Measurements from ENCODE around the gene SEMA6A.

The SEMA6A gene, protein sequence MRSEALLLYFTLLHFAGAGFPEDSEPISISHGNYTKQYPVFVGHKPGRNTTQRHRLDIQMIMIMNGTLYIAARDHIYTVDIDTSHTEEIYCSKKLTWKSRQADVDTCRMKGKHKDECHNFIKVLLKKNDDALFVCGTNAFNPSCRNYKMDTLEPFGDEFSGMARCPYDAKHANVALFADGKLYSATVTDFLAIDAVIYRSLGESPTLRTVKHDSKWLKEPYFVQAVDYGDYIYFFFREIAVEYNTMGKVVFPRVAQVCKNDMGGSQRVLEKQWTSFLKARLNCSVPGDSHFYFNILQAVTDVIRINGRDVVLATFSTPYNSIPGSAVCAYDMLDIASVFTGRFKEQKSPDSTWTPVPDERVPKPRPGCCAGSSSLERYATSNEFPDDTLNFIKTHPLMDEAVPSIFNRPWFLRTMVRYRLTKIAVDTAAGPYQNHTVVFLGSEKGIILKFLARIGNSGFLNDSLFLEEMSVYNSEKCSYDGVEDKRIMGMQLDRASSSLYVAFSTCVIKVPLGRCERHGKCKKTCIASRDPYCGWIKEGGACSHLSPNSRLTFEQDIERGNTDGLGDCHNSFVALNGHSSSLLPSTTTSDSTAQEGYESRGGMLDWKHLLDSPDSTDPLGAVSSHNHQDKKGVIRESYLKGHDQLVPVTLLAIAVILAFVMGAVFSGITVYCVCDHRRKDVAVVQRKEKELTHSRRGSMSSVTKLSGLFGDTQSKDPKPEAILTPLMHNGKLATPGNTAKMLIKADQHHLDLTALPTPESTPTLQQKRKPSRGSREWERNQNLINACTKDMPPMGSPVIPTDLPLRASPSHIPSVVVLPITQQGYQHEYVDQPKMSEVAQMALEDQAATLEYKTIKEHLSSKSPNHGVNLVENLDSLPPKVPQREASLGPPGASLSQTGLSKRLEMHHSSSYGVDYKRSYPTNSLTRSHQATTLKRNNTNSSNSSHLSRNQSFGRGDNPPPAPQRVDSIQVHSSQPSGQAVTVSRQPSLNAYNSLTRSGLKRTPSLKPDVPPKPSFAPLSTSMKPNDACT

DNA sequence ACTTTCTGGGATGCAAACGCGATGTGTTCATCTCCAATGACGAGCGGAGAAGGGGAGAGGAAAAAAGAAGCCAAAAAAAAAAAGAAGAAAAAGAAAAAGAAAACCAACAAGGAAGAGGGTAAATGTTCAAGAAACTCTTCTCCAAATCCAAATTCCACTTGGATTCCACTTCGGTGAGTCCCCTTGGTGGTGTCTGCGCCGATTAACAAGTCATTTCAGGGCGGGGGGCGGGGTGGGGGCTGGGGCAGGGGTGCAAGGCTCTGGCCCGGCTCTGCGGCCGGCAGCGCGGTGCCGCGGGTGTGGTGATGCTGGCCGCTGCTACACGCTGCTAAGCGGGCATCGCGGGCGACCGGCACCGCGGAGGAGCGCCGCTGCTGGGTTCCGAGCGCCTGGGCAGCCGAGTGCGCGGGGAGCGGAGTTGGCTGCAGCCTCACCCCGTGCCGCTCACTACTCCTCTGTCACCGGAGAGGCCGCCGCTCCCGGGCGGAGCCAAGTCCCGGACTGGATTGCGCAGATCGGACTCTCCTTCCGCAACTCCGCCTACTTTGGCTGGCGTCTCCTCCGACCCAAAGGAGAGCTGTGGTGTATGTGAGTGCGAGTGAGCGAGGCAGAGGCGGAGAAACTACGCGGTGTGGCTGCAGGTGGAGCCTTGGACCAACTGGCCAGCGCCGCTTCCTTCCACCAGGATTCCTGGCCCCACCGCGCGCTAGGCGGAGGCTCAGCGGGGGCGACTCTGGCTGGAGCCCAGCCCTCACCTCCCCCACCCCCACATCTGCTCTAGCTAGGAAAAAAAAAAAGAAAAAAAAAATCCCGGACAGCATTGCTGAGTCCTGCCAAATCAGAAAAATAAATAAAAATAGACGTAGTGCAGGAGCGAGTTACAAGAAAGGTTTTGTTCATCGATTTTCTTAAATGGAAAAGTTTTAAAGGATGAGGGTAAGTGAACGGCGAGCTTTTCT, at the start of gene SEMA6A:
Gene SEMA6A (minus strand): TSS at position 457 of the 959 bp plus-strand sequence. CDS start 69,879 bp downstream, outside the sequence.
- TF ChIP-seq, protein P1, sequence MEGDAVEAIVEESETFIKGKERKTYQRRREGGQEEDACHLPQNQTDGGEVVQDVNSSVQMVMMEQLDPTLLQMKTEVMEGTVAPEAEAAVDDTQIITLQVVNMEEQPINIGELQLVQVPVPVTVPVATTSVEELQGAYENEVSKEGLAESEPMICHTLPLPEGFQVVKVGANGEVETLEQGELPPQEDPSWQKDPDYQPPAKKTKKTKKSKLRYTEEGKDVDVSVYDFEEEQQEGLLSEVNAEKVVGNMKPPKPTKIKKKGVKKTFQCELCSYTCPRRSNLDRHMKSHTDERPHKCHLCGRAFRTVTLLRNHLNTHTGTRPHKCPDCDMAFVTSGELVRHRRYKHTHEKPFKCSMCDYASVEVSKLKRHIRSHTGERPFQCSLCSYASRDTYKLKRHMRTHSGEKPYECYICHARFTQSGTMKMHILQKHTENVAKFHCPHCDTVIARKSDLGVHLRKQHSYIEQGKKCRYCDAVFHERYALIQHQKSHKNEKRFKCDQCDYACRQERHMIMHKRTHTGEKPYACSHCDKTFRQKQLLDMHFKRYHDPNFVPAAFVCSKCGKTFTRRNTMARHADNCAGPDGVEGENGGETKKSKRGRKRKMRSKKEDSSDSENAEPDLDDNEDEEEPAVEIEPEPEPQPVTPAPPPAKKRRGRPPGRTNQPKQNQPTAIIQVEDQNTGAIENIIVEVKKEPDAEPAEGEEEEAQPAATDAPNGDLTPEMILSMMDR (IDR thresholded peaks at IDR 0.05; ENCODE audit: extremely low read depth, insufficient read depth, missing control alignments): no peak
- DNase-seq (ENCODE audit: low spot score): peak; percentile 89
- in situ Hi-C loops (cut with MboI; ENCODE audit: low pct_unique_long_range_greater_than_20kb, low sequenced_read_pairs, unreplicated experiment): loop anchor here (10.0 to 25.0 kb wide), 2 partner anchors 370 to 437 kb away; no protein-coding TSS in a partner anchor

DNA sequence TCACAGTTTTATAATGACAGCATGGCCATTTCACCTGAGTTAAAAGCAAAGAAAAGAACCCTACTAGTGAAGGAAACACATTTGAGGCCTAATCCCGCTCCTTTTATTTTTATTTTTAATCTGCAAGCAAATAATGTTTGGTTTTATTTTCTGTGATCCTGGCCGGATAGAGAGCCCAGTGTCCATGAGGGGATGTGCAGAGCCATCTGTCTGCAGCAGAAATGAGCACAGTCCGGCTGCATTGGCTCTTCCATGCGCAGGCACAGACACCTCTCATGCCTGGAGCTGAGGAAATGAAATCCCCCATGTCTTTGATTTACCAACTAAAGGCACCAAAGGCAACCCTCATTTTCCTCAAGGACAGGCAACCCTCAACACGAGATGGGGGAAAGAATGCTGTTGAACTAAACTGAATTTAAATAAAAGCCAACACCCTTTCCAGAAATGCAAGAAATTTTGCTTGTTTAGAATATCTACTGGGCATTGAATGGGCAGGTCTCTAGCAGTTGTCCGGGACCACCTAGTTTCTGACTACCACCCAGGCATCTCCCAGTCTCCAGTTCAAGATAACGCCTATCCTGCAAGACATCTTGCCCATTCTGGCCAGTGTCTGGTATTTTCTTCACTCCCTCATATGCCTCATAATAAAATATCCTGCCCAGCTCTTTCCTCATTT, 47.9 kb upstream of the SEMA6A start:
- TF ChIP-seq, protein P1 (IDR thresholded peaks at IDR 0.05; ENCODE audit: extremely low read depth, insufficient read depth, missing control alignments): no peak
- in situ Hi-C loops (cut with MboI; ENCODE audit: low pct_unique_long_range_greater_than_20kb, low sequenced_read_pairs, unreplicated experiment): no loop called here
- DNase-seq (ENCODE audit: low spot score): no peak

DNA sequence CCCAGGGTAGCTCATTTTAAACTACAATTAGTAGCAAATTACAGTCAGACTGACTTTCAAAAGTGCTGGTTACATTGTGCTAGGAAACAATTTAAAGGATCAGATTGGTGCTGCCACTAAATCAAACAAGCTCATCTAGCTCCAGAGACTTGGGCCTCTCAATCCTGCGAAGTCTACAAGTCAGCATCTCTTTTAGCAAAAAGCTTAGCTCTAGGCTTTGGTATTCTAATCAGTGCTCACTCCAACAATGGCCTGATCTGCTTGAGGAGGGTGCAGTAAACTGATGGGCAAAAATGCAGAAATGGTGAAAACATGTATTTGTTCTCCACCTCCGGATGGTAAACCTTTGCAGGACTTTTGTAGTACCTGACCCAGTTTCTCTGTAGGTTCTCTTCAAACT, 47.0 kb upstream of the SEMA6A start:
- in situ Hi-C loops (cut with MboI; ENCODE audit: low pct_unique_long_range_greater_than_20kb, low sequenced_read_pairs, unreplicated experiment): no loop called here
- TF ChIP-seq, protein P1 (IDR thresholded peaks at IDR 0.05; ENCODE audit: extremely low read depth, insufficient read depth, missing control alignments): no peak

DNA sequence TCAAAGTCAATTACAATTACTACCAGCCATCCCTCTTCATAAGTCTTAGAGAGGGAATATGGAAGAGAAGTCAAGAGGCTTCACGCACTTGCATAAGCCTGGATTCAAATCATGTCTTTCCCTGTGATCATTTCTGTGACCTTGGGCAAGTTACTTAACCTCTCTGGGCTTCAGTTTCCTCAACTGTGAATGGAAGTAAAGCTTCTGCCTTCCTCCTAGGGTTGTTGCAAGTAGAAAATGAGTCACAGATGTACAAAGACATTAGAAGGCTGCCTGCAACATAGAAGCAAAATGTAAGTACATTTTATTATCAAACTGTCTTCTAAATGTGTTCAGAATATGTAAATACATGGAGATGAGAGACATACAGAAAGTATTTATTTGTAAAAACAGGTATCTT, 42.3 kb upstream of the SEMA6A start:
- in situ Hi-C loops (cut with MboI; ENCODE audit: low pct_unique_long_range_greater_than_20kb, low sequenced_read_pairs, unreplicated experiment): no loop called here
- TF ChIP-seq, protein P1 (IDR thresholded peaks at IDR 0.05; ENCODE audit: extremely low read depth, insufficient read depth, missing control alignments): no peak
- no peak for DNase-seq (ENCODE audit: low spot score)

More for the DNA sequence above, 47.0 kb upstream of the SEMA6A start:
- no peak for DNase-seq (ENCODE audit: low spot score)

DNA sequence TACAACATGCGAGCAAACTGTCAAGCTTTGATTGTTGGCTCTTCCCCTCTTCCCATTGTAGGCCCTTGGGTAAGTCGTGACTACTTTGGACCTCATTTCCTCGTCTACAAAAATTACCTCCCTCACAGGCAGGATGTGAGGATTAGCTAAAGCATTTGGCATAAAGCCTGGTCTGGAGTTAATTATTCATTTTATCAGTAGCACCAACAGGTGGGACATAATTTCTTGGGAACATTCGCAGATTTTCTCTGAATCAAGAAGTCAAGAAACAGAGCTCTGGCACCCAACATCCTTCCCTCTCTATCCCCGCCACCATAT, 39.9 kb upstream of the SEMA6A start:
- TF ChIP-seq, protein P1 (IDR thresholded peaks at IDR 0.05; ENCODE audit: extremely low read depth, insufficient read depth, missing control alignments): no peak
- in situ Hi-C loops (cut with MboI; ENCODE audit: low pct_unique_long_range_greater_than_20kb, low sequenced_read_pairs, unreplicated experiment): no loop called here
- no peak for DNase-seq (ENCODE audit: low spot score)

All from GM13977 (cell line).